NCI-H446 (cell line): Measurements from ENCODE around the gene PROM1.
A peak's percentile ranks its signal among the peaks of the same experiment; 100 is the strongest.

Experiments
- DNase-seq, 2 experiments: peaks; one replicate each; lab custom pipeline; 2025; lab: John Stamatoyannopoulos, UW

Gene PROM1

GRCh38 chr4:16062601-16063000 is 21.2 kb downstream of the PROM1 start:
- DNase-seq: no peak

DNA sequence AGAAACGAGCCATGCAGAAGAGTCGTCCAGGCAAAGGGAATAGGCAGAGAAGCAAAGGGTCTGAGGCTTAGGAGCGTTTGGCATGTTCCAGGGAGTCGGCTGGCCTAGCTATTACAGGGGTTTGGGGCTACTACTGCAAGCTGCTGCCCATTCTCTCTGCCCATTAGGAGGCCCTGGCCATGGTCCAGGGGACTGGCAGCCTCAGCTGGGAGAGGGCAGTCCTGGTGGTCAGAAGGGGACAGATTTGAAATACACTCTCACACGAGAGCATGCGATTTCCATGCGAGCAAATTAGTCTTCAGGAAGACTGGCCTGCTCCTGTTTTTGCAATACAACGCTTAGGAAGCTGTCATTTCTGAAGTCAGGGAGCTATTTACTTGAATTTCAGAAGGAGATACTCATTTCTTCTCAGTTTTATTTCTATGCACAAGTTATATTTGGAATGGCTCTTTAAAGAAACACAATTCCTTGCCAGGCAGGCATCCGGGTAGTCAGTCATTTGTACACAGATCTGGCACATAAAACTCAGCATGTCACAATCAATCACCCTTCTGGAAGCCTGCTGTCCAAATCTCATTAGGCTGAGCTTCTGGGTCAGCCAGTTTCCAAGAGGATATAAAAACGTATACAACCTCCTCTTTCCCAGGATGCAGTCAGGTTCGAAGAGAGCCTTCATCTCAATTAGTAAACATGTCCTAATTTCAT is 27.0 kb downstream of the PROM1 start:
- peak; percentile 1 to 39 for DNase-seq

DNA sequence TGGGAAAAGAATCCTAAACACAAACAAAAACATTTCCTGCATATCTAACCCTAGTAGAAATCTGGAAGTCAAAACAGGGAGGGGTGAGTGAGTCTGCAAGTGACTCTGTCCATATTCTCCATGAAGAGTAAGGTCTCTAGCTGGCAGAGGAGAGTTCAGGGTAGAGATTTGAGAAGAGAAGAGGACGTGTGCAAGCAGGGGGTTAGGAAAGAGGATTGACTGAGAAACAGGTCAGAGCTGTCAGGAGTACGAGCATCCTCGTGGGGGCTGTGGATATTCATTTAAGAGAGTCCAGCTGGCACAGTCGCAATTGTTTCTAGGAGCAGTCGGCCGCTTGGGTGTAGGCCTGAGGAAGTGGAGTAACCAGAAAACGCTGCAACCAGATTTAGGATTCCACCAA is 27.9 kb downstream of the PROM1 start:
- no peak for DNase-seq

DNA sequence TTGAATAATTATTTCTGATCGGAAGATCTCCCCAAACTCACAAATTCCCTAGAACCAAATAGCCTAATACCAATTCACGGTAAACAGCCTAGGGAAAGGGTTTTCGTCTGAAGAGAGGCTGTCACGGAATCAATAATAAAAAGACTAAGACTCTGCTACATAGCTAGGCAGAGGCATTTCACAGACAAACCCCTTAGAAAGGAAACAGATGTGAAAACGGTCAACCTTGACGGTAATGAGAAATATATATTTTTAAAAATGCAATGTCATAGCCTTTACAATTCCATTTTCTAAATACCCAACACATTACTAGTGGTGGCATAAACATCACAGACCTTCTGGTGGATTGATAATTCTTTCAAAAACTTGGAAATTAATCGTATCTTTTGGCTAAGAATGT is 28.4 kb downstream of the PROM1 start:
- no peak for DNase-seq

DNA sequence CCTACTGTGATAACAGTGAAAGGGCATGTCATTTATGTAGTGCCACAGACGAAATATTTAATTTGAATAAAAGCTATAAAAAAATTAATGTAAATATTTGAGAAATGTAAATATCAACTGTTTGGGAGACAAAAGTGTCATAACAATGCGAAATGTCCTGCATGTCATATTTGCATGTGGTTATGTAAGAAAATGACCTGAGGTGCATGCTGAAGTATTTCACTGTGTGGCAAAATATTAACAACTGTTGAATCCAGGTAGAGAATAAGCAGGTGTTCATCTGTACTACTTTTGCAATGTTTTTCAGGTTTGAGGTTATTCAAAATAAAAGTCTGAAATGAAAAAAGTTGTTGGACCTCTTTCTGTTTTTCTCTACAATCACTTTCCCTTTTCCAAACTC is 30.9 kb downstream of the PROM1 start:
- DNase-seq: no peak

DNA sequence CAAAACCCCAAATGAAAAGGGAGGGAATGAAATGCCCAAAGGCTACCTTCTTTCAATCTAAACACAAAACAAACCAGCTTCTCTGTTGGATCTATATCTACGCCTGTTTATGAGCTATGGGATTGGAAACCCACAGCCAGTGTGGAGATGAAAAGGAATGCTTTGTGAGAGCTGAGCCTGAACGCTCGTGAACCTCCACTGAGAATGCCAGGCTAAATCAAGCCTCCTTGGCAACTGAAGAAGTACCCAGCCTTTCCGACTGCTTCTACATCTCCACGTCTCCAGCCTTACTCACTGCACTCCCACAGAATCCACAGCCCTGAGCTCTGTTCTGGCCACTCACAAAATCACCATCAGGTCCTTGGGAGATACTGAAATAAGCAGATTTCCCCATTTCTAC is 31.8 kb downstream of the PROM1 start:
- no peak for DNase-seq

DNA sequence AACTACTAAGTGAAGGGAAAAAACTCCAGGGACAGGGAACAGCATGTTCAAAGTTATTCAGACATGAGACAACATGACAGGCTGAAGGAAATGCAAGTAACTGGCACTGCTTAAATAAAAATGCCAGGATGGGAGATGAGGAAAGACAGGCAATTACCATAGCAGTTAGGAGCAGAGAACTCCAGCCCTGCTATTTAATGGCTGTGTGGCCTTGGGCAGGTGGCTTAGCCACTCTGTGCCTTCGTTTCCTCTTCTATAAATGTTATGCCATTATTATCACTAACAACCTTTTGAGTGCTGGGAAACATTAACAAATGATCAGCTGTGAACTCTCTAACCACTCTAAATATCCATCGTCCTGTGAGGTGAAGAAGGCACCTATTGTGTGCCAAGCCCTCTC is 32.7 kb downstream of the PROM1 start:
- no peak for DNase-seq

DNA sequence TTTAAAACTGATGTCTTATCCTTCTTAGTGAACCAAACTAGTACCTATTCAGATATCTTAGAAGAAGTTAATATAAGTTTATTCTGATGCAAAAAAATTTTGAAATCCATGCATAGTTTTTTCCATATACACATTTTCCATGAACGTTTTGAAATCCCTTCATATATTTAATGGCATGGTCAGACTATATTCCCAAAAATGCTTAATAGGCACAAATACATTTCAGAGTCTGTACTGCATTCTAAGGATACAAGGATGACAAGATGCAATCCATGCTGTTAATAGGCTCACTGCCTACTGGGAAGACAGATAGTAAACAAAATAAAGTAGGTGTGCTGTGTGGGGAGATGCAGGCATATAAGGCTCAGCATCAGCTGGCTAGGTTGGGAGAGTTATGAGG is 33.2 kb downstream of the PROM1 start:
- DNase-seq: no peak

GRCh38 chr4:16048619-16049419 is 35.0 kb downstream of the PROM1 start:
- DNase-seq: no peak

GRCh38 chr4:16045687-16046086 is 38.1 kb downstream of the PROM1 start:
- DNase-seq: no peak

- no peak for DNase-seq
Measured at GRCh38 chr4:16043642-16044498, 40.0 kb downstream of the PROM1 start.

DNA sequence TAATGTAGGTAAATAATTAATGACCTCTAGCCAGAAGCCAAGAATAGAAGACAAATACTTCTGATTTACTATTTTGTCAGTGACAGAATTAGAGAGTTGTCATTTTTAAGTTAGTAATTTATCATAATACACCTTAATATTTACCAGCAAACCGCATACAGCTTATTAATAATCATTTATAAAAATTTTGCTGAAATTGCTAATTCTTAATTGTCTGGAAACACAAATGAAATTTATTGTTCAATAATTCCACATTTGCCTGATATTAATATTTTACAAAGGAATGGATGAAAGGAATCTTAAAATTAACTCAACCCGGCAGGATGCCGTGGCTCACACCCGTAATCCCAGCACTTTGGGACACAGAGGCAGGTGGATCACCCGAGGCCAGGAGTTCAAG is 44.7 kb downstream of the PROM1 start:
- DNase-seq: no peak

- DNase-seq: no peak
Measured at GRCh38 chr4:16037901-16038300, 45.9 kb downstream of the PROM1 start.

DNA sequence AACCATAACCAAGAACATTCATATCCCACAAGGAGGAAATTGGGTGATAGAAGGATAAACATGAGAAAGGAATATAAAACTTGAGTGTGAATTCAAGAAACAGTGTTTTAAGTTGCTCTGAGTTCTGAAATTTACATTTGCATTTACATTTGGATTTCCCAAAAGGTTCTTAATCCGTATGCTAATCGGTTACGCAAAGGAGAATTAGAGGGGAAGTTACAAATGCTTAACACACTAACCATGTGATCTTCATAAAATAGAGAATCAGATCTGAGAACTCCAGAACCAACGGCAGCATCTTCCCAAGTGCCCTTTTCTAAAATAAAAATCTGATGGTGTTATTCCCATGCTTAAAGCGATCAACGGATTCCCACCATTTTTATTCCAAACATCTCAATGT is 48.0 kb downstream of the PROM1 start:
- DNase-seq: no peak

DNA sequence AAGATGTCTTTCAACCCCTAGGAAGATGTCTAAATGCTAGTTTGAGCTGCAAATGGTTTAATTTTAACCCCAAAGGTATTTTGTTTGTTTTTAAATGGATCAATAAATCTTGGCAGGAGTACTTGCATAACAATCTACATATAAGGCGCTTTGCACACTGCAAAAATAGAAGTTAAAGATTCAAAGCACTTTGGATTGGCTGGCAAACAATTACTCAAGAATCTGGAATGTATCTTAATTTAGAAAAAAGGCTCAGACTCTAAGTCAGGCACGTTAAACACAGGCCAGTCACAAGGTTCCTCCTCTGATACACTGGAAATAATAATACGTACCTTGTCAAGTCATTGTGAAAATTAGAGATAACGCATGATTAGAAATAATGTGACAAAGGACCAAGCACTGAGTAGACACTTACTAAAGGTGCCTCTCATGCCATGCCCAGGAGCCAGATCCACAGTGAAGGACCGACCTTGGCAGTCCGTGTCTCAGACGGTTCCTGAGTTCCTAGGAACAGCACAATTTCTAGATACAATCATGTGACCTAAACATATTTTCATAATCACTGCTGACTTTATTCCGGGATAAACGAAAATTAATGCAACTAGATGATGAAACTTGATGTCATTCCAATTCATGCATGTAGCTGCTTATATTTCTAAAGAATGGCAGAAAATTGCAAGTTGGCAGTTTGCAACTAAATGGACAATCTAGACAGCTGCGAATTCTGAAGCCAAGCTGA is 49.6 kb downstream of the PROM1 start:
- DNase-seq: peak in 1 of 2 experiments; percentile 3

- no peak for DNase-seq
Measured at GRCh38 chr4:16032396-16032770, 51.4 kb downstream of the PROM1 start.

- DNase-seq: no peak
Measured at GRCh38 chr4:16031546-16032395, 52.1 kb downstream of the PROM1 start.

- DNase-seq: no peak
Measured at GRCh38 chr4:16029886-16030285, 53.9 kb downstream of the PROM1 start.

DNA sequence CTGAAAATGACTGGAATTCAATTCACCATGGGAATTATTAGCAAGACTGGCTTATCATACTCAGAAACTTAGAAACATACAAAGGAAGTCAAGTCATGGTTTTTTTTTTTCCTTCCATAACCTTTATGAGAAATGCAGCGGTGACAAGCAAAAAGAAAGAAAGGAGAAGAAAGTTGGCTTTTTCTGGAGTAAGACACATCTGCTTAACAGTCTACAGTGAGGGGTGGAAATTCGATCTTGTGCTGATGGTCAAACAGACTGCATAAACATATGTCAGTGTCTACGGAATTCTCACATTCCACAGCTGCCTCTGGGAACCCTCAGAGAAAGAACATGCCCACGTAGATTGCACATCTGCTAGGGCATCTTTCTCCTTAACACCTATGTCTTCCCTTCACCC is 54.6 kb downstream of the PROM1 start:
- no peak for DNase-seq

DNA sequence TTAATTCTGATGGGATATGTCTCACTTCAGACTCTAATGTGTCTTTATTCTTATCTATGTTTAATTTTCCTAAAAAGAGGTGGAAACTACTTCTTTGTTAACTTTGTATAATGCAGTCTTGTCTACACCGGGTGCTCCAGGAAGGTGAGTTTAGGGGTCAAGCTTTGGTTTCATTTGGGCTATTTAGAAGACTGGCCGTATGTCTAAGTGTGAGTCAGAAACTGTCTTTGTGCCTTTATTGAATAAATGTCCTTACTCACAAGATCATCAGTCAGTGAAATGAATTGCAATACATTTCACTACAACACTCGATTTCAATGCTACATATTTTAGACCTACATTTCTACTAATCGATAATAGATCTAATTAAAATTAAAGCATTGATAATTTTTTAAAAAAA is 56.2 kb downstream of the PROM1 start:
- DNase-seq: no peak

DNA sequence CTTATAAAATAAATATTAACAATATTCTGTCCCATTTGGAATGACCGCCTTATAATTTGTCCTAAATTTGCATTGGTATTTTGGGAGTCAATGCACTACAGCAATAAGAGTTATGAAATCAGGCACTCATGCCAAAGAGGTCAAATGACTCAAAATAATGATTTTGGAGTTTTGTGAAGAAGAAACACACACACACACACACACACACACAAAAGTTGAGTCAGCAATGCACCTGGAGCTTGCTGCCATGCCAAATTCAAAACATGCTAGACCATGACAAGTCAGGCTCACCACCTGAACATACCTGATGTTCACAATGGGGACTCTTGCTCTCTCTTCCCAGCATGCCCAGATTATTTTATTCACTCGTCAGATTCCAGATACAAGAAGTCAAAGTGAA is 56.7 kb downstream of the PROM1 start:
- no peak for DNase-seq
